Spleen (tissue), 11 donors: ENCODE data around the gene TTLL12. TPM values are rescaled to one million over a fixed set of nuclear protein-coding genes. Genes with fewer than 3 reads are reported as not detected.
"Not testable (repeated sequence)": the region's sequence is repeated elsewhere in the genome, so short reads cannot be mapped to it uniquely, and the experiment has no call there.

ENCODE experiments used
- DNase-seq: peaks from one replicate; pipeline ENCODE4 v3.0.0-alpha.2; 2020
- H3K27ac ChIP-seq, 8 donors: fragments of 200-600 bp; sonication (generic) in 7 of 8; 1 replicate in 4 of 8; 2 replicates in 4 of 8; pipeline versions ENCODE4 v1.5.0 to v1.8.0; 2016 to 2021; ENCODE audit warnings: inconsistent platforms in 4 of 8, mild to moderate bottlenecking in 4 of 8, moderate library complexity in 1 of 8
- H3K27me3 ChIP-seq, 7 donors: fragments of 200-600 bp; sonication (generic) in 6 of 7; replicated peaks in 1 of 7; 1 replicate in 4 of 7; 2 replicates in 3 of 7; pipeline versions ENCODE4 v1.5.0 to v1.8.0; 2016 to 2021; ENCODE audit warnings: inconsistent platforms in 3 of 7, mild to moderate bottlenecking in 1 of 7
- H3K36me3 ChIP-seq, 6 donors: fragments of 200-600 bp; sonication (generic) in 5 of 6; 1 replicate in 4 of 6; 2 replicates in 2 of 6; pipeline versions ENCODE4 v1.5.0 to v1.8.0; 2016 to 2021; ENCODE audit warnings: inconsistent platforms in 2 of 6
- H3K4me1 ChIP-seq, 6 donors: fragments of 200-600 bp; sonication (generic) in 5 of 6; 1 replicate in 3 of 6; 2 replicates in 3 of 6; pipeline versions ENCODE4 v1.5.0 to v1.8.0; 2016 to 2021; ENCODE audit warnings: inconsistent platforms in 3 of 6
- H3K4me3 ChIP-seq, 8 donors: fragments of 200-600 bp; sonication (generic) in 7 of 8; 1 replicate in 4 of 8; 2 replicates in 4 of 8; pipeline versions ENCODE4 v1.5.0 to v1.8.0; 2016 to 2021; ENCODE audit warnings: inconsistent platforms in 4 of 8, mild to moderate bottlenecking in 4 of 8, moderate library complexity in 2 of 8
- H3K9me3 ChIP-seq, 8 donors: fragments of 200-600 bp; sonication (generic) in 7 of 8; 1 replicate in 4 of 8; 2 replicates in 4 of 8; pipeline versions ENCODE4 v1.5.0 to v1.8.0; 2016 to 2021; ENCODE audit warnings: inconsistent platforms in 4 of 8
- POLR2A ChIP-seq, 3 donors: fragments of 450-650 bp; IDR thresholded peaks; one replicate each; pipeline ENCODE4 v1.5.1; 2017; ENCODE audit warnings: antibody characterized with exemption in 3 of 3, mild to moderate bottlenecking in 1 of 3
- POLR2AphosphoS5 ChIP-seq, 3 donors: sonication (generic); formaldehyde crosslinking; IDR thresholded peaks; one replicate each; pipeline ENCODE4 v1.5.1; 2017; ENCODE audit warnings: antibody characterized with exemption in 3 of 3
- WGBS, 5 donors: extraction: QIAGEN DNeasy Blood & Tissue Kit in 3 of 5; methylation state at CpG; one replicate each; pipeline versions ENCODE4 v1.1.5 to v1.1.7; 2013 to 2018; 5-methylcytosine and 5-hydroxymethylcytosine counted together
- intact Hi-C: fragments of 100-400 bp; cut with DNase I; formaldehyde crosslinking; loops from one replicate; pipeline ENCODE4 v1.15.0; 2023; ENCODE audit warnings: low total_unique reads
- polyA plus RNA-seq, 3 donors: library from polyadenylated mRNA; stranded (reverse); fragments of 200-250 nt; gene quantifications; one replicate each; pipeline ENCODE4 v1.2.1, GENCODE V29; 2013
- total RNA-seq, 7 donors: library from RNA; depleted of rRNA in 3 of 7; stranded (reverse); fragments of >200 nt in 3 of 7; fragmentation: NEBNext Ultra II Directional in 4 of 7; extraction: Animal tissue kit (Norgen Biotek cat#: 25700) in 4 of 7; gene quantifications; one replicate each; pipeline versions ENCODE4 v1.1.0 to v1.2.1, GENCODE V29; 2016 to 2021
- TF ChIP-seq, protein P1 (sequence below), 11 experiments: fragments of 200-600 bp in 7 of 11; fragments of 450-650 bp in 4 of 11; sonication (generic) in 4 of 11; IDR thresholded peaks in 8 of 11; conservative IDR thresholded peaks in 3 of 11; 1 replicate in 7 of 11; 2 replicates in 4 of 11; pipeline versions ENCODE4 v1.4.0 to v1.8.0; 2016 to 2021; ENCODE audit warnings: antibody characterized with exemption in 11 of 11, inconsistent platforms in 4 of 11, mild to moderate bottlenecking in 1 of 11
- donor health status: healthy with polysubstance abuse.
- donor health status: DM: no; HTN: no; CAD: no; lungs with moderate emphysema.
- donor health status: DM: no; HTN: no; CAD: no.
- donor health status: Bipolar disorder and iron deficiency.
- donor health status: healthy.
- donor health status: DM: no; HTN: no; CAD: no.
- donor health status: DM: yes; HTN: yes; CAD: no.

The TTLL12 gene
- total and polyA plus RNA-seq, 10 donors, result 8.7 to 21.6 (median 18.2) TPM

DNA sequence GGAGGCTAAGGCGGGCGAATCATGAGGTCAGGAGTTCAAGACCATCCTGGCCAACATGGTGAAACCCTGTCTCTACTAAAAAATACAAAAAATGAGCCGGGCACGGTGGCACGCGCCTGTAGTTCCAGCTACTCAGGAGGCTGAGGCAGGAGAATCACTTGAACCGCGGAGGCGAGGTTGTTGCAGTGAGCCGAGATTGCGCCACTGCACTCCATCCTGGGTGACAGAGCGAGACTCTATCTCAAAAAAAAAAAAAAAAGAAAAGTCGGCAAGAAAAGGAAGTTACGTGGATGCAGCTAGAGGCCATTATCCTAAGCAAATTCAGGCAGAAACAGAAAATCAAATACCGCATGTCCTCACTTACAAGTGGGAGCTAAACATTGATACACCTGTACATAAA lies 40.6 kb downstream of the TTLL12 start:
- WGBS, 5 donors, result 53 to 83% (median 73%) methylated on average over 15 of the region's 15 CpGs
- H3K9me3 ChIP-seq, H3K27me3 ChIP-seq, H3K36me3 ChIP-seq, intact Hi-C loops: not testable (repeated sequence)
- Histone ChIP-seq H3K4me1 (peaks cover 12 to 93% (median 60%) of the 10 kb centered on the region in 6 donors), H3K4me3 (peak overlapping the region in 1 of 8 donors; percentile 30), H3K27ac (peak overlapping the region in 7 of 8 donors; percentile 67 to 96 (median 82))
- TF ChIP-seq POLR2AphosphoS5 (IDR thresholded peaks at IDR 0.05), result peak in 1 of 3 donors; percentile 26
- peak; percentile 87 for DNase-seq

DNA sequence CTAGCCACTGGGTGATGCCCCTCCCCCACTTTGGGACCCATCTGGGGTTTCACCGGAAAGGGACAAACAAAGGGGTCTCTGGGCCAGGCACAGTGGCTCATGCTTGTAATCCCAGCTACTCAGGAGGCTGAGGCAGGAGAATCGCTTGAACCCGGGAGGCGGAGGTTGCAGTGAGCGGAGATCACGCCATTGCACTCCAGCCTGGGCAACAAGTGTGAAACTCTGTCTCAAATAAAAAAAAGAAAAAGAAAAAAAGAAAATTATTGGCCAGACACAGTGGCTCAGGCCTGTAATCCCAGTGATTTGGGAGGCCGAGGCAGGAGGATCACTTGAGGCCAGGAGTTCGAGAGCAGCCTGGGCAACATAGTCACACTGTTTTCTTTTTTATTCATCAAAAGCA lies 41.6 kb downstream of the TTLL12 start:
- peaks cover 7 to 91% (median 54%) of the 10 kb centered on the region in 6 donors for H3K4me1 ChIP-seq
- H3K4me3 ChIP-seq, H3K9me3 ChIP-seq, intact Hi-C loops, DNase-seq, H3K27me3 ChIP-seq, H3K36me3 ChIP-seq: not testable (repeated sequence)
- WGBS, 5 donors, result 92 to 98% (median 96%) methylated on average over 8 of the region's 8 CpGs
- H3K27ac ChIP-seq, result peak overlapping the region in 5 of 8 donors; percentile 67 to 96 (median 87)

DNA sequence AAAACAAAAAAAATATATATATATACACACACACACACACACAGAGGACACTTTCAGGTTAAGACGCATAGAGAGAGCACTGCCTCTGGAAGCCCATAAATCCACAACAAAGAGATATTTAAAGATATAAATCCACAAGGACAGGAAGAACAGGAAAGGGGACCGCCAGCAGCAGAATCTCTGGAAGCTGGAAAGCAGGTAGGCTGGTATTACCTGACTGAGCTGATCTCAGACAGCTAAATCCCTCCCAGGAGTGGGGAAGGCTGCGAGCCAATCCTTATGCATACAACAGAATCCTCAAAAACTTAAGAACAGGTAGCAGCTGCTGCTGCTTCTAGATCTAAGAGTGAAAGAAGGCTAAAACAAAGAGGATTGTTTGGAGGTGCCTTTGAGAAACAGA lies 42.0 kb downstream of the TTLL12 start:
- peaks cover 0 to 12% (median 4%) of the 10 kb centered on the region in 6 donors for H3K36me3 ChIP-seq
- H3K27ac ChIP-seq, result peak overlapping the region in 2 of 8 donors; percentile 87 to 96
- H3K4me1 ChIP-seq, result peaks cover 7 to 88% (median 53%) of the 10 kb centered on the region in 6 donors
- WGBS, 5 donors, result 83 to 93% (median 90%) methylated on average over 3 of the region's 3 CpGs
- H3K4me3 ChIP-seq, result no peak overlapping the region
- DNase-seq, result no peak
- intact Hi-C loops, result no loop called here
- no peak for TF ChIP-seq POLR2A (IDR thresholded peaks at IDR 0.05)
- TF ChIP-seq POLR2AphosphoS5 (IDR thresholded peaks at IDR 0.05), result no peak
- TF ChIP-seq, protein P1, sequence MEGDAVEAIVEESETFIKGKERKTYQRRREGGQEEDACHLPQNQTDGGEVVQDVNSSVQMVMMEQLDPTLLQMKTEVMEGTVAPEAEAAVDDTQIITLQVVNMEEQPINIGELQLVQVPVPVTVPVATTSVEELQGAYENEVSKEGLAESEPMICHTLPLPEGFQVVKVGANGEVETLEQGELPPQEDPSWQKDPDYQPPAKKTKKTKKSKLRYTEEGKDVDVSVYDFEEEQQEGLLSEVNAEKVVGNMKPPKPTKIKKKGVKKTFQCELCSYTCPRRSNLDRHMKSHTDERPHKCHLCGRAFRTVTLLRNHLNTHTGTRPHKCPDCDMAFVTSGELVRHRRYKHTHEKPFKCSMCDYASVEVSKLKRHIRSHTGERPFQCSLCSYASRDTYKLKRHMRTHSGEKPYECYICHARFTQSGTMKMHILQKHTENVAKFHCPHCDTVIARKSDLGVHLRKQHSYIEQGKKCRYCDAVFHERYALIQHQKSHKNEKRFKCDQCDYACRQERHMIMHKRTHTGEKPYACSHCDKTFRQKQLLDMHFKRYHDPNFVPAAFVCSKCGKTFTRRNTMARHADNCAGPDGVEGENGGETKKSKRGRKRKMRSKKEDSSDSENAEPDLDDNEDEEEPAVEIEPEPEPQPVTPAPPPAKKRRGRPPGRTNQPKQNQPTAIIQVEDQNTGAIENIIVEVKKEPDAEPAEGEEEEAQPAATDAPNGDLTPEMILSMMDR (IDR thresholded peaks at IDR 0.05 in 8 of 11, conservative IDR thresholded peaks at IDR 0.05 in 3 of 11), result no peak
- no peaks in the 10 kb centered on the region for H3K27me3 ChIP-seq
- no peaks in the 10 kb centered on the region for H3K9me3 ChIP-seq

DNA sequence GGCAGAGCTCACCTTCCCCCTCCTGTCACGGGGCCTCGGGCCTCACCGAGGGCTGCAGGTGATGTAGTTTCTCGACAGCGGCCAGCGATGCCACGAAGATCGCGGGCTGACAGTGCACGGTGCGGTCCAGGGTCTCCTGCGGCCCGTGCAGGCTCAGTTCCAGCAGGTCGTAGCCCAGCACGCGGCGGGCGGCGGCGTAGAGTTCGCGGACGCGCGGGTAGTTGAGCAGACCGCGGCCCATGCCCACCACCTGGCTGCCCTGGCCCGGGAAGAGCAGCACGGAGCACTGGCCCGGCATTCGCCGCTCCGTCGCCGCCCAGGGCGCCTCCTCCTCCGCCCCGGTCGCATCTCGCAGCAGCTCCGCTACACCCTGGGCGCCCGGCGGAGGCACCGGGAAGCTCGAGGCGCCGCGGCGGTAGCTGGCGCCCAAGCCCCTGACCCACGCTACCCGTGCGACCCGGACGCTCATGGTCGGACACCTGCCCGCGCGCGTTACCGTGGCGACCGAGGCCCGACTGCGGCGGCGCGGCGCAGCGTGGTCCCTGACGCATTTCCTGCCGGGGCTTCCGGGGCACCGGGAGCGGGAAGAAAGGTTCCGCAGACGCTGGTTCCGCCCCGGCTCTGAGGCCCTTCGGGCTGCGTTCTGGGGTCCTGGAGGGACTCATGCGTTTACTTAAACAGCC lies 43.9 kb downstream of the TTLL12 start, which contains the start of gene MCAT:
TSS of gene MCAT (minus strand) at position 519 of the 683 bp plus-strand sequence. CDS start at position 469, 50 bp downstream.
- peak within 1 kb of the TSS; percentile 23 to 92 (median 87) for H3K27ac ChIP-seq
- peaks cover 7 to 71% (median 40%) of the 10 kb centered on the region in 6 donors for H3K4me1 ChIP-seq
- WGBS, 5 donors, result 0 to 1% (median 0%) methylated on average over 21 to 83 of the region's 83 CpGs
- TF ChIP-seq POLR2A (IDR thresholded peaks at IDR 0.05) (peak in 1 of 3 donors; percentile 37), POLR2AphosphoS5 (IDR thresholded peaks at IDR 0.05) (peak; percentile 90 to 94 (median 92))
- TF ChIP-seq, protein P1 (IDR thresholded peaks at IDR 0.05 in 8 of 11, conservative IDR thresholded peaks at IDR 0.05 in 3 of 11), result peak in 1 of 11 experiments; percentile 8
- DNase-seq, result peak; percentile 97
- intact Hi-C loops, result no loop called here
- H3K36me3 ChIP-seq, result peaks cover 0 to 32% (median 11%) of the 10 kb centered on the region in 6 donors
- H3K27me3 ChIP-seq, result no peaks in the 10 kb centered on the region
- peak within 1 kb of the TSS; percentile 74 to 99 (median 97) for H3K4me3 ChIP-seq
- no peaks in the 10 kb centered on the region for H3K9me3 ChIP-seq

DNA sequence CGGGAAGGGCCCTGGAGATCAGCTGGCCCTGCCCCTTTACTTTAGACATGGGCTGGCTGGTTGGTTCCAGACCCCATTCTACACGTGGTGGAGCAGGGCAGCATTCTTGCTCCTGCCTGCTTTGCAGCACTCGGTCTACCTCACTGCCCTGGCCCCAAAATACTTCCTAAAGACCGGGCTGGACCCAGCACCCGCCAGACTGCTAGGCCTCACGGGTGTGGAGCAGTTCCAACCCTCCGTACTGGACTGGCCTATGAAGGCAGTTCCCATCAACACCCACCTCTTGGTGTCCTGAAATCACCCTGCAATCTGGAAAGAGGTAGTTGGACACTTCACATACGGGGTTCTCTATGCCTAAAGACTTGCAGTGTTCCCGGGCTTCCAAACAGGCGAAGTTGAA lies 50.1 kb downstream of the TTLL12 start:
- H3K4me1 ChIP-seq, result peaks cover 0 to 37% (median 20%) of the 10 kb centered on the region in 6 donors
- H3K27me3 ChIP-seq, result no peaks in the 10 kb centered on the region
- TF ChIP-seq POLR2AphosphoS5 (IDR thresholded peaks at IDR 0.05) (no peak), POLR2A (IDR thresholded peaks at IDR 0.05) (no peak)
- TF ChIP-seq, protein P1 (IDR thresholded peaks at IDR 0.05 in 8 of 11, conservative IDR thresholded peaks at IDR 0.05 in 3 of 11), result no peak
- intact Hi-C loops, result no loop called here
- DNase-seq, result no peak
- WGBS, 5 donors, result 67 to 73% (median 70%) methylated on average over 7 to 10 of the region's 10 CpGs
- H3K36me3 ChIP-seq, result peaks cover 0 to 93% (median 53%) of the 10 kb centered on the region in 6 donors
- no peaks in the 10 kb centered on the region for H3K9me3 ChIP-seq
- H3K27ac ChIP-seq, result peak overlapping the region in 5 of 8 donors; percentile 33 to 63 (median 51)
- no peak overlapping the region for H3K4me3 ChIP-seq
